Nephron (organoid): ENCODE data around the gene HTR3B.

Experiments
- H3K27ac Mint-ChIP-seq, 3 experiments: 2 replicates each; pipeline ENCODE4 v1.8.0; 2020; ENCODE audit warnings: mixed read lengths in 3 of 3, mild to moderate bottlenecking in 2 of 3, moderate library complexity in 1 of 3
- H3K27me3 Mint-ChIP-seq: 2 replicates; pipeline ENCODE4 v1.8.0; 2021; ENCODE audit warnings: low read depth, mild to moderate bottlenecking, moderate library complexity, mixed read lengths
- H3K36me3 Mint-ChIP-seq: 2 replicates; pipeline ENCODE4 v1.8.0; 2020; ENCODE audit warnings: low read depth, mixed read lengths
- H3K4me1 Mint-ChIP-seq: 2 replicates; pipeline ENCODE4 v1.8.0; 2020; ENCODE audit warnings: mixed read lengths
- H3K4me3 Mint-ChIP-seq, 3 experiments: 2 replicates each; pipeline ENCODE4 v1.8.0; 2020; ENCODE audit warnings: mild to moderate bottlenecking in 3 of 3, mixed read lengths in 3 of 3, moderate library complexity in 2 of 3
- H3K9me3 Mint-ChIP-seq: 2 replicates; pipeline ENCODE4 v1.8.0; 2020; ENCODE audit warnings: mixed read lengths
- TF ChIP-seq, protein P1 (sequence below), 3 experiments: fragments of 200-600 bp; sonication (generic); IDR thresholded peaks; one replicate each; pipeline ENCODE4 v1.5.0; 2021; ENCODE audit warnings: antibody characterized with exemption in 3 of 3; ENCODE audit not compliant: unreplicated experiment in 3 of 3

HTR3B gene

DNA sequence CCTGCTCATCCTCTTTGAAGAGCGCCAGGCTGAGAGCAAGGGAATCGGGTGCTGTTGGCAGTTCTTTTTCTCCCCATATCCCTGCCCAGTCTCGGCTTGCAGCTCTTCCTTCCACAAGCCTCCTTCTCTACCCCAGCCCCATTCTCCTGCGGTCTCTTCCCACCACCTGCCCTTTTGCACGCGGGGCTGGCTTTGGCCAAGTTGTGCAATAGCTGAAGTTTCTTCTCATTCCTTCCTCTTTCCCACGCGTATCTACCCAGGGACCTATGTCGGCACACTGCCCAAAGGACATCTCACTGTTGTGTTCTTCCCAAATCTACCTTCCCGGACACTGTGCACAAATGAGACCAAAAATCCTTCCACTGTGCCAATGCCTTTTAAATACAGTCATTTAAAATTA, 48.0 kb downstream of the HTR3B start:
- no peaks in the 10 kb centered on the region for H3K9me3 Mint-ChIP-seq
- no peaks in the 10 kb centered on the region for H3K36me3 Mint-ChIP-seq
- TF ChIP-seq, protein P1, sequence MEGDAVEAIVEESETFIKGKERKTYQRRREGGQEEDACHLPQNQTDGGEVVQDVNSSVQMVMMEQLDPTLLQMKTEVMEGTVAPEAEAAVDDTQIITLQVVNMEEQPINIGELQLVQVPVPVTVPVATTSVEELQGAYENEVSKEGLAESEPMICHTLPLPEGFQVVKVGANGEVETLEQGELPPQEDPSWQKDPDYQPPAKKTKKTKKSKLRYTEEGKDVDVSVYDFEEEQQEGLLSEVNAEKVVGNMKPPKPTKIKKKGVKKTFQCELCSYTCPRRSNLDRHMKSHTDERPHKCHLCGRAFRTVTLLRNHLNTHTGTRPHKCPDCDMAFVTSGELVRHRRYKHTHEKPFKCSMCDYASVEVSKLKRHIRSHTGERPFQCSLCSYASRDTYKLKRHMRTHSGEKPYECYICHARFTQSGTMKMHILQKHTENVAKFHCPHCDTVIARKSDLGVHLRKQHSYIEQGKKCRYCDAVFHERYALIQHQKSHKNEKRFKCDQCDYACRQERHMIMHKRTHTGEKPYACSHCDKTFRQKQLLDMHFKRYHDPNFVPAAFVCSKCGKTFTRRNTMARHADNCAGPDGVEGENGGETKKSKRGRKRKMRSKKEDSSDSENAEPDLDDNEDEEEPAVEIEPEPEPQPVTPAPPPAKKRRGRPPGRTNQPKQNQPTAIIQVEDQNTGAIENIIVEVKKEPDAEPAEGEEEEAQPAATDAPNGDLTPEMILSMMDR (IDR thresholded peaks at IDR 0.05; ENCODE audit: unreplicated experiment in 3 of 3), result no peak
- H3K27ac Mint-ChIP-seq, result no peak overlapping the region
- no peak overlapping the region for H3K4me3 Mint-ChIP-seq
- no peaks in the 10 kb centered on the region for H3K4me1 Mint-ChIP-seq
- peaks cover 24% of the 10 kb centered on the region for H3K27me3 Mint-ChIP-seq

DNA sequence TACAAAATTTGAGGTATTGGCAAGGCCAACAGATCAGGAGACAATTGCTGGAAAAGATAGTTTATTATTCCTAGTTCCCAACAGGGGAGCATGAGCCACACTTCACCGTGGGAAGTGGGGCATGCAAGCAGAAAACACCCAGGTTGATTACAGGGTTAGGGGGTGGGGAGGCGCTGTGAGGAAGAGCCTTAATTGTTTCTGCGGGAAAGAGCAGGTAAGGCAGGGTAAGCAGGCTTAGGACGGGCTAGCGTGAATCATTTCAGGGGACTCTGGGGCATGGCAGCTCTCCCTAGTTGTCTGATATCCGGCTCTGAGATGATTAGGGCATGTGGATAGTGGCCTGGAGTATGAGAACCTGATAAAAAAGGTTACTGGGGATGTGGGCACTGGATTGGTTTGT, 49.6 kb downstream of the HTR3B start:
- TF ChIP-seq, protein P1 (IDR thresholded peaks at IDR 0.05; ENCODE audit: unreplicated experiment in 3 of 3), result no peak
- Mint-ChIP-seq H3K27me3 (peaks cover 31% of the 10 kb centered on the region), H3K4me3 (no peak overlapping the region), H3K4me1 (no peaks in the 10 kb centered on the region), H3K36me3 (no peaks in the 10 kb centered on the region), H3K27ac (no peak overlapping the region), H3K9me3 (no peaks in the 10 kb centered on the region)

DNA sequence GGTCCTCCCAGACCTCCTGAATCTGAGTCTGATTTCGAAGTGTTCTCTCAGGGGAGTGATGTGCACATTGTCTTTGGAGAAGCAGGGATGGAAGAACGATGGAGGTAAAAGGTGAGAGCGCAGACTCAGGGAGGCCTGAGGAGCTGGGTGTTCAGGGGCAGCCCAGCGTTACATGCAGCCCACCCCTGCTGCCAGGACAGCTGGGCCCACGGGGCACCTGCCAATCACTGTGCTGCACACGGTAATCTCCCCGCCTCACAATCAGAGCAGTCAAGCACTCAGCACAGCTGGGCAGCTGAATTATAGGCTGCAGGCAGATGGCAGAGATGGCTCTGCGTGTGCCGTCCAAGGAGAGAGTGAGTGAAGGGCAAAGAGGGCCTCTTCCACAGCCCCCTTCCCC, 52.4 kb downstream of the HTR3B start:
- no peaks in the 10 kb centered on the region for H3K4me1 Mint-ChIP-seq
- H3K27me3 Mint-ChIP-seq, result peaks cover 30% of the 10 kb centered on the region
- H3K4me3 Mint-ChIP-seq, result no peak overlapping the region
- H3K36me3 Mint-ChIP-seq, result no peaks in the 10 kb centered on the region
- no peaks in the 10 kb centered on the region for H3K9me3 Mint-ChIP-seq
- TF ChIP-seq, protein P1 (IDR thresholded peaks at IDR 0.05; ENCODE audit: unreplicated experiment in 3 of 3), result no peak
- H3K27ac Mint-ChIP-seq, result no peak overlapping the region

DNA sequence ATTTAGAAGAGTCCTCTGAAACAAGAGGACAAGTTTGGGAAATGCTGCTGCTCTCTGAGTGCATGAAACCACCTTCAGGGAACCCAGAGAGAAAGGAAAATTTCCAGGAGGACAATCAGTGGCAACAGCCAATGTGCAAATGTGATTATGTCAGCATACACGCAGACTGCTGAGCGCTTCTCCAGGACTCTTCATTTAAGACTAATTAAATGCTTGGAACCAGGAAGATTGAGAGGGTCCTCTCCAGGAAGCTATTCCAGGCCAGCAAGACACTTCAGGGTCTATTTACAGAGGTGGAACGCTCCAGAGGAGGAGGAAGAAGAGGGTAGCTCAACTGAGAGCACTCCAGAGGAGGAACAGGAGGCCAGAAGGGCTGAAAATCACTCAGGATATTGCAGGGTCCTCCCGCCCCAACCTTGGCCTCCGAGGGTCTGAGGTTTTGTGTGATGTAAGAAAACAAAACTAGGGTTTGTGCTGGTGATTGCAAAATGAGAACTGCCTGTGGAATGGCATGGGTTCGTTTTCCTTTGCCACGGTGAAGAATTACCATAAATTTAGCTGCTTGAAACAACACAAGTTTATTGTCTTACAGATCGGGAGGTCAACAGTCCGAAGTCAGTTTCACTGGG, 56.2 kb downstream of the HTR3B start:
- H3K9me3 Mint-ChIP-seq, result no peaks in the 10 kb centered on the region
- TF ChIP-seq, protein P1 (IDR thresholded peaks at IDR 0.05; ENCODE audit: unreplicated experiment in 3 of 3), result no peak
- H3K27ac Mint-ChIP-seq, result no peak overlapping the region

DNA sequence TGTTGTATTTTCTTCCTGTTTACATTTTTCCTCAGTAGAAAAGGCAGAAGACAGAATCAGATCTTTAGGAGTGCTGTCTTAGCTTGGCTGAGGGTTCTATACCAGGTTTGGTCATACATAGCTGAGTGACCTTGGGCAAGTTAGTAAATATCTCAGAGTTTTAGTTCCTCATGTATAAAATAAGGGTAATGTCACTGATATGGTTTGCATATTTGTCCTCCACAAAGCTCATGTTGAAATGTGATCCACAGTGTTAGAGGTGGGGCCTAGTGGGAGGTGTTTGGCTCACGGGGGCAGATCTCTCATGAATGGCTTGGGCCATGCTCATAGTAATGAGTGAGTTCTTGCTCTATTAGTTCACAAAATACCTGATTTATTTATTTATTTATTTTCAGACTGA, 62.8 kb downstream of the HTR3B start:
- Mint-ChIP-seq H3K4me3 (no peak overlapping the region), H3K27me3 (peaks cover 20% of the 10 kb centered on the region), H3K27ac (no peak overlapping the region), H3K4me1 (no peaks in the 10 kb centered on the region), H3K9me3 (no peaks in the 10 kb centered on the region), H3K36me3 (no peaks in the 10 kb centered on the region)
- TF ChIP-seq, protein P1 (IDR thresholded peaks at IDR 0.05; ENCODE audit: unreplicated experiment in 3 of 3), result no peak

More for the DNA sequence above, 56.2 kb downstream of the HTR3B start:
- Mint-ChIP-seq H3K27me3 (peaks cover 25% of the 10 kb centered on the region), H3K4me3 (no peak overlapping the region), H3K36me3 (no peaks in the 10 kb centered on the region), H3K4me1 (no peaks in the 10 kb centered on the region)

DNA sequence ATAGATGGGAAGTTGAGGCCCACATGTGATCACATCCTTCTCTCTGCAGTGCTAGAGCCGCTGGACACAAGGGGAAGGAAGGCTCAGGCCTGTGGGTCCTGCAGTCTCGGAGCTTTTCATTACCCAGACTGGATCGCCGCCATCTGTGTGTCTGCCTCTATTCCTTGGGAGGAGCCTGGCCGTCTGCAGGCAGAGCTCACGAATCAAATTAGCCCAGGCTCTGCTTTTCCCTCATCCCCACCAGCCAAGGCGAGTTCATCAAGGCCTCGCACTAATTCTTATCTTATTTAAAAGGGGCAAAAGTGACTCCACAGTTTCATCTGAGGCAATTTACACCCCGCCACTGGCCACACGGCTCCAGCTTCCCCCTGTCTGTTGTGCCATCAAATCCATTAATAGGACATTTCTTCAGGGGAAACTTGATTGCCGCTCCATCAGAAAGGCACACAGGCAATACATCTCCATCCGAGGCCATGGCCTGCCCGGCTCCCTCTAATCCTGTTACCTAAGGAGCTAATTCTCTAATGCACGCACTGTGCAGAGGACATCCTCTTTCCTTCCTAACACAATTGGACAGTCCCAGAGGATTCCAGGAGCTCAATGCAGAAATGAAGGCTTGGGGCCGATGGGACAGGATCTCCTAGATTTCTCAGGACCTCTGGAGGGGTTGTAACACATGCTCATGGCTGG, 67.1 kb downstream of the HTR3B start:
- Mint-ChIP-seq H3K4me3 (no peak overlapping the region), H3K27ac (no peak overlapping the region), H3K36me3 (no peaks in the 10 kb centered on the region), H3K9me3 (no peaks in the 10 kb centered on the region), H3K27me3 (peaks cover 31% of the 10 kb centered on the region), H3K4me1 (peaks cover 9% of the 10 kb centered on the region)
- TF ChIP-seq, protein P1 (IDR thresholded peaks at IDR 0.05; ENCODE audit: unreplicated experiment in 3 of 3), result no peak
